ENCODE measurements around the gene ASIC1.

The ASIC1 gene

DNA sequence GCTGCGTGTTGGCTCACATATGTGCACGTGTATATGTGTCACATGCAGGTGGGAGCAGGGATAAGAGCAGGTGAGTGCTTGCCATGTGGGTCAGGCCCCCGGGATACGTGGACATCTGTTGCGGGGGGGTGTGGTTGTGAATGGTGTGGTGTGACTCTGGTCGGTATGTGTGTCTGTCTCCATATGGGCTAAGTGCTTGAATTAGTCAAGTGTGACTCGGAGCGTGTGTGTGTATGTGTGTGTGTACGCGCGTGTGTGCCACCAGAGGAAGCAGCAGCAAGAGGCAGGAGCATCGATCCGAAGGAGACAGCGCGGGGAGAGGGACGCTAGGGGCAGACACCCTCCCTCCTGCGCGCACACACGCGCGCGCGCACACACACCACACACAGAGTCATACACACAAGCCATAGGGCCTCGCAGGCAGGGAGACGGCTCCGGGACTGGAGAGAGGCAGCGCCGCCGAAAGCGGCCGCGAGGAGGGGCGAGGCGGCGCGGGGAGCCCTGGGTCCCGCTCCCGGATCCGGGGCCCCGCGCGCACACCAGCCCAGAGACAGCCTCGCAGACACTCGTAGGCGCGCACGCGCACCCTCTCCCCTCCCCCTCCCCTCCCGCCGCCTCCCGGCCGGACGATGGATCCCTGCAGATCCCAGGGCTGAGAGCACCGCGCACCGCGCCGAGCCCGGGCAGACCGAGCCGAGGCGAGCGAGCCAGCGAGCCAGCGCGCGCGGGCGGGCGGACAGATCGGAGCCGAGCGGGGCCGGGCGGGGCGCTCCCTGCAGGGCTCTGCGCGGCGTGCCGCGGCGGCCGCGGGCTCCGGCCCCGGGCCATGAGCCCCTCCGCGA lies at the start of gene ASIC1:
TSS of gene ASIC1 (plus strand) at position 597 of the 842 bp plus-strand sequence. CDS start 1,171 bp downstream, outside the sequence.
- peak within 1 kb of the TSS; percentile 94 for H3K4me2 ChIP-seq
- H3K27me3 ChIP-seq (ENCODE audit: insufficient read depth, low read depth): peaks cover 15% of the 10 kb centered on the region
- H3K79me2 ChIP-seq (ENCODE audit: insufficient read depth, low read depth): no peaks in the 10 kb centered on the region
- peaks cover 21% of the 10 kb centered on the region for H3K4me1 ChIP-seq (ENCODE audit: low read depth, poor library complexity, severe bottlenecking)
- TF ChIP-seq, protein P1, sequence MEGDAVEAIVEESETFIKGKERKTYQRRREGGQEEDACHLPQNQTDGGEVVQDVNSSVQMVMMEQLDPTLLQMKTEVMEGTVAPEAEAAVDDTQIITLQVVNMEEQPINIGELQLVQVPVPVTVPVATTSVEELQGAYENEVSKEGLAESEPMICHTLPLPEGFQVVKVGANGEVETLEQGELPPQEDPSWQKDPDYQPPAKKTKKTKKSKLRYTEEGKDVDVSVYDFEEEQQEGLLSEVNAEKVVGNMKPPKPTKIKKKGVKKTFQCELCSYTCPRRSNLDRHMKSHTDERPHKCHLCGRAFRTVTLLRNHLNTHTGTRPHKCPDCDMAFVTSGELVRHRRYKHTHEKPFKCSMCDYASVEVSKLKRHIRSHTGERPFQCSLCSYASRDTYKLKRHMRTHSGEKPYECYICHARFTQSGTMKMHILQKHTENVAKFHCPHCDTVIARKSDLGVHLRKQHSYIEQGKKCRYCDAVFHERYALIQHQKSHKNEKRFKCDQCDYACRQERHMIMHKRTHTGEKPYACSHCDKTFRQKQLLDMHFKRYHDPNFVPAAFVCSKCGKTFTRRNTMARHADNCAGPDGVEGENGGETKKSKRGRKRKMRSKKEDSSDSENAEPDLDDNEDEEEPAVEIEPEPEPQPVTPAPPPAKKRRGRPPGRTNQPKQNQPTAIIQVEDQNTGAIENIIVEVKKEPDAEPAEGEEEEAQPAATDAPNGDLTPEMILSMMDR (conservative IDR thresholded peaks at IDR 0.05; ENCODE audit: low read depth, low read length): no peak
- peak within 1 kb of the TSS; percentile 22; the same call in 1 of the 2 replicates for H3K9ac ChIP-seq
- H2AFZ ChIP-seq (ENCODE audit: low read depth): peak within 1 kb of the TSS; percentile 88
- H3K4me3 ChIP-seq (IDR thresholded peaks at IDR 0.05; ENCODE audit: insufficient read depth, low read depth, low read length): no peak within 1 kb of the TSS
- no peaks in the 10 kb centered on the region for H4K20me1 ChIP-seq (ENCODE audit: insufficient read depth)
- H3K27ac ChIP-seq: no peak within 1 kb of the TSS
- no peaks in the 10 kb centered on the region for H3K36me3 ChIP-seq (ENCODE audit: insufficient read depth)

DNA sequence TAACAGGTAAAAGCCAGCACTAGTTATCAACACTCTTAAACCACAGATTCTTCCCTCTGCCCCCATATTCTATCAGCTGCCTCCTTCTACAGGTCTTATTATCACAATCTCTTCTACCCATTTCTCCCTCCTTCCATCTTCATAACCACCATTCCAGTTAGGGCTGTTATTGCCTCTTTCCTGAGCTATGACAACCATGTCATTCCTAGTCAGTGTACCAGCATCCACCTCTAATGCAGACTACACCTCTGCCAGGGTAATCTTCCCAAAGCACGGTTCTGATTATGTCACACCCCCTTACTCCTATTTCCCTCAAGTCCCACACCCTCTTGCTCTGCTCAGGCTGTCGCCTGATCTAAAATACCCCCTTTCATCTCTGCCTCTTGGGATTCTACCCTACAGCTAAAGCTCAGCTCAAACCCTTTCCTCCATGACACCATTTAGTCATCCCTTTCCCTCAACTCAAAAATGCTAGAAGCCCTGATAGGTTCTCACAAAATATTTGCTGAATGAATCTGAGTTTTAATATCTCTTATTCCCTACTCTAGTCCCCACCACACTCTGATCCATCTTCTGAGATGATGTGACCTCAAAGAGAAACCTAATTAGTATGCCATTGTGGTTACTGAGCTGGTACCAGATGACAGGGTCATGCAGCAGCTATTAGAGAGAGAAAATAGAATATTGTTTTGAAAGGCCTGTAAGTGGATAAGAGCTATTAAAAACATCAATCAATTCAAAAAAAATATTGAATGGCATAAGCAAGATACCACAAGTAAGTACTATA lies 43.8 kb upstream of the ASIC1 start:
- H3K36me3 ChIP-seq (ENCODE audit: insufficient read depth): peaks cover 16% of the 10 kb centered on the region; the same call in 1 of the 2 replicates
- no peak overlapping the region for H3K9ac ChIP-seq
- peaks cover 80% of the 10 kb centered on the region for H3K79me2 ChIP-seq (ENCODE audit: insufficient read depth, low read depth)
- peak overlapping the region; percentile 34 for H3K4me2 ChIP-seq
- peak overlapping the region; percentile 16; the same call in 1 of the 2 replicates for H3K27ac ChIP-seq
- H2AFZ ChIP-seq (ENCODE audit: low read depth): no peak overlapping the region
- H3K4me1 ChIP-seq (ENCODE audit: low read depth, poor library complexity, severe bottlenecking): peaks cover 60% of the 10 kb centered on the region
- no peaks in the 10 kb centered on the region for H3K27me3 ChIP-seq (ENCODE audit: insufficient read depth, low read depth)
- no peak overlapping the region for H3K4me3 ChIP-seq (IDR thresholded peaks at IDR 0.05; ENCODE audit: insufficient read depth, low read depth, low read length)
- peaks cover 9% of the 10 kb centered on the region for H4K20me1 ChIP-seq (ENCODE audit: insufficient read depth)
- TF ChIP-seq, protein P1 (conservative IDR thresholded peaks at IDR 0.05; ENCODE audit: low read depth, low read length): no peak

DNA sequence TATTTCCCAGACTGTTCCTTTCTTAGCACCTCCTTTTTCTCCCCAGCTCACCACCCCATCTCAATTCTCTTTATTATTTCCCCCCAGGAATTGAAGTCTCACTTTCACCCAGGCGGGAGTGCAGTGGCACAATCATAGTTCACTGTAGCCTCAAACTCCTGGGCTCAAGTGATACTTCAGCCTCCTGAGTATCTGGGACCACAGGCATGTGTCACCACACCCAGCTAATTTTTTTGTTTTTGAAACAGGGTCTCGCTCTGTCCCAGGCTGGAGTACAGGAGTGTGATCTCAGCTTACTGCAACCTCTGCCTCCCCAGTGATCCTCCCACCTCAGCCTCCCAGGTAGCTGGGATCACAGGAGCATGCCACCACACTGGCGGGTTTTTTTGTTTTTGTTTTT lies 43.1 kb upstream of the ASIC1 start:
- H3K9ac ChIP-seq: no peak overlapping the region
- peak overlapping the region; percentile 34; the same call in 1 of the 2 replicates for H3K4me2 ChIP-seq
- TF ChIP-seq, protein P1 (conservative IDR thresholded peaks at IDR 0.05; ENCODE audit: low read depth, low read length): no peak
- H3K27me3 ChIP-seq (ENCODE audit: insufficient read depth, low read depth): no peaks in the 10 kb centered on the region
- H3K79me2 ChIP-seq (ENCODE audit: insufficient read depth, low read depth): peaks cover 81% of the 10 kb centered on the region
- H2AFZ ChIP-seq (ENCODE audit: low read depth): no peak overlapping the region
- peaks cover 16% of the 10 kb centered on the region; the same call in 1 of the 2 replicates for H3K36me3 ChIP-seq (ENCODE audit: insufficient read depth)
- peak overlapping the region; percentile 16; the same call in 1 of the 2 replicates for H3K27ac ChIP-seq
- no peak overlapping the region for H3K4me3 ChIP-seq (IDR thresholded peaks at IDR 0.05; ENCODE audit: insufficient read depth, low read depth, low read length)
- H3K4me1 ChIP-seq (ENCODE audit: low read depth, poor library complexity, severe bottlenecking): peaks cover 55% of the 10 kb centered on the region
- H4K20me1 ChIP-seq (ENCODE audit: insufficient read depth): peaks cover 9% of the 10 kb centered on the region

DNA sequence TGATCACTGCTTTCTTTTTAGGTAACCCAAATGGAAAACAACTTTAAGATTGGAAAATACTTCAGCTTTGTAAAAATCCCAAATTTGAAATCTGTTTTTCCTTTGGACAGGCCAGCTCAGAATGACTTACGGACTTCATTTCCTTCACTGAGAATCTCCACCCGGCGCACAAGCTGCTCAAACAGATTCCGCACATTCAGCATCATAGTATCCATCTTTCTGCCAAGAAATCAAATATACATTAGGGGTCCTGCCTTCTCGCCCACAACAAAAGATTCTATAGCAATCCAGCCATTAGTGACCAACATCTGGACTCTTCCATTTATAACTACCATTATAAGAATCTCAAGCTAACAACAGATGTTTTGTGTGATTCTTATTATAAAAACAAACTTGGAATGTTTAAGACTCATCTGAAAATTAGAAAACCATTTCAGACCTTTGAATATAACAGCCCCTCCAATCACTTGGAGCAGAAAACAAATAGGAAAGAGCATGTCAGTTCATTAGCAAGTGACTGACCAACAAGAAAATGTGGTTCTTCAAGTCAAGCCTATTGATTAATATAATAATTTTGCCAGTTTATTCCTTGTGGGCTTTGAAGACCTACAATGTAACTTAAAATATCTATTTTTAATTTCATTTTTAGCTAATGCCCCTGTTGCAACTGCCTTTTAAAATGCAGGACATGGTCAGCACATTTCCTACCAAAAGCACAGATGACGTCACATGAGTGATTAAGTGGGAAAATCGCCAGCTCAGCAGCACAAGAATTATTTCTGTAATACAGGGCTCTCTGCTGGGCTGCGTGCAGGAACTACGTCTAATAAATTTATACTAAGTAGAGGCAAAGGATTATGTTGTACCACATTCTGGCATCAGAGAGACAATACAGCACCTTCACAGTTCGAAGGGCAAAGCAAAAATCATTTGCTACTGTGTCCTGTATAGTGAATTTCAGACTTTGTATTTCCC lies 40.6 kb upstream of the ASIC1 start:
- H3K27me3 ChIP-seq (ENCODE audit: insufficient read depth, low read depth): no peaks in the 10 kb centered on the region
- no peak overlapping the region for H3K4me3 ChIP-seq (IDR thresholded peaks at IDR 0.05; ENCODE audit: insufficient read depth, low read depth, low read length)
- TF ChIP-seq, protein P1 (conservative IDR thresholded peaks at IDR 0.05; ENCODE audit: low read depth, low read length): no peak
- no peak overlapping the region for H2AFZ ChIP-seq (ENCODE audit: low read depth)
- no peak overlapping the region for H3K27ac ChIP-seq
- H3K4me1 ChIP-seq (ENCODE audit: low read depth, poor library complexity, severe bottlenecking): peaks cover 52% of the 10 kb centered on the region
- H3K79me2 ChIP-seq (ENCODE audit: insufficient read depth, low read depth): peaks cover 89% of the 10 kb centered on the region
- no peak overlapping the region for H3K4me2 ChIP-seq
- peaks cover 16% of the 10 kb centered on the region; the same call in 1 of the 2 replicates for H3K36me3 ChIP-seq (ENCODE audit: insufficient read depth)
- peaks cover 9% of the 10 kb centered on the region for H4K20me1 ChIP-seq (ENCODE audit: insufficient read depth)
- no peak overlapping the region for H3K9ac ChIP-seq

All from KMS-11 (cell line).